Inflammatory macrophage treated with lipopolysaccharide for 1 hour (primary cell): Measurements from ENCODE around the gene RTP1.
"Not testable (repeated sequence)": the region's sequence is repeated elsewhere in the genome, so short reads cannot be mapped to it uniquely, and the experiment has no call there.

ENCODE experiments used
- DNase-seq, 2 donors: peaks; one replicate each; pipeline ENCODE4 v3.0.0-alpha.2; 2020 to 2022

RTP1 gene, protein sequence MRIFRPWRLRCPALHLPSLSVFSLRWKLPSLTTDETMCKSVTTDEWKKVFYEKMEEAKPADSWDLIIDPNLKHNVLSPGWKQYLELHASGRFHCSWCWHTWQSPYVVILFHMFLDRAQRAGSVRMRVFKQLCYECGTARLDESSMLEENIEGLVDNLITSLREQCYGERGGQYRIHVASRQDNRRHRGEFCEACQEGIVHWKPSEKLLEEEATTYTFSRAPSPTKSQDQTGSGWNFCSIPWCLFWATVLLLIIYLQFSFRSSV

DNA sequence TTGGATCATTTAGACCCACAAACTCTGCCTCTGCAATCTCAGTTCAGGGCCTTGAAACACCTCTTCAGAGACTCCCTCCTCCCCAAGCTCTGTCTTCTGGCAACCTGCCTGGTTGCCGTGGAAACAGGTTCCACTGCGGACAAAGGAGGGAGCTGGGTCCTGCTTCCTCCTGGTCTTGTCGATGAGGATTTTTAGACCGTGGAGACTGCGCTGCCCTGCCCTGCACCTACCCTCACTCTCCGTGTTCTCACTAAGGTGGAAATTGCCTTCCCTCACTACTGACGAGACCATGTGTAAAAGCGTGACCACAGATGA is at the start of gene RTP1:
TSS of gene RTP1 (plus strand) at position 152 of the 315 bp plus-strand sequence. CDS start at position 182, 30 bp downstream.
- no peak for DNase-seq

DNA sequence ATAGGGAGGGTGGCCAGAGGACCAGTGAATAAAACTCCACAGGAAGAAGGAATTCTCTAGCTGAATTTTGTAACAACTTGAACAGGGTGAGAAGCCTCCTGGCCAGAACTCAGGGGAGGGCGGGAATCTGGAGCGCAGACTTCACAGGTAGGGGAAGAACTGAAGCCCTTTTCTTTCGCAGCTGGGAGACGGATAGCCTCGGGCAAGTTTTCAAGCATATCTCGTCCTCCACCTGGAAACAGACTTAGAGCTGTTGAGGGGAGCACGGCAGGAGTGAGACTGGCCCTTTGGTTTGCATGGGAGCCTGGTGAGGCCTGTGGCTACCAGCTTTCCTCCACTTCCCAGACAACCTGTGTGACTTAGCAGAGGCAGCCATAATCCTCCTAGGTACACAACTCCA is 47.1 kb upstream of the RTP1 start:
- DNase-seq = no peak

DNA sequence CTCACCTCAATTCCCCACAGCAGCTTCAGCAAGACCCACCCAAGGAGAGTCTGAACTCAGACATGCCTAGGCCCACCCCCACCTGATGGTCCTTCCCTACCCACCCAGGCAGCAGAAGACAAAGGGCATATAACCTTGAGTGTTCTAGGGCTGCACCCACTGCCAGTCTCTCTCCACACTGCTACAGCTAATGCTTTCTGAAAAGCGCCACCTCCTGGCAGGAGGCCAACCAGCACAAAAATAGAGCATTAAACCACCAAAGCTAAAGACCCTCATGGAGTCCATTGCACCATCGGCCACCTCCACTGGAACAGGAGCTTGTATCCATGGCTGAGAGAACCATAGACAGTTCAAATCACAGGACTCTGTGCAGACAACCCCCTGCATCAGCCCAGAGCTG is 46.7 kb upstream of the RTP1 start:
- peak; percentile 26 to 51 for DNase-seq

DNA sequence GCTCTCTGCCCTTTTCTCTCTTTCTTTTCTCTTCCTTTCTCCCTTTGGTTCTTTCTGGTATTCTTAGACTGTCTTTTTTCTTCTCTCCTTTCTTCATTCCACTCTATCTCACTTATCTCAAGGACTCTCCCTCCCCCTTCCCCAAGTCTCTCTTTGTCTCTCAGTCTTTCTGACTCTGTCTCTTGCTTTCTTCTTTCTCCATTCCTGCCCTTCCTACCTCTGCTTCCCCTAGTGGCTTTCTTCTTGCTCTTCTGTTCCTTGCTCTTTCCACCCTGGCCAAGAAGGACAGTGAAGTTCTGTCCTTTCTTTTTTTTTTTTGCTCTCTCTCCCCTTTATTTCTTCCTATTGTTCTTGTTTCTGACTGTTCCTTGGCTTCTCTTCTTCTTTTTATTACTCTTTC is 35.7 kb upstream of the RTP1 start:
- no peak for DNase-seq

DNA sequence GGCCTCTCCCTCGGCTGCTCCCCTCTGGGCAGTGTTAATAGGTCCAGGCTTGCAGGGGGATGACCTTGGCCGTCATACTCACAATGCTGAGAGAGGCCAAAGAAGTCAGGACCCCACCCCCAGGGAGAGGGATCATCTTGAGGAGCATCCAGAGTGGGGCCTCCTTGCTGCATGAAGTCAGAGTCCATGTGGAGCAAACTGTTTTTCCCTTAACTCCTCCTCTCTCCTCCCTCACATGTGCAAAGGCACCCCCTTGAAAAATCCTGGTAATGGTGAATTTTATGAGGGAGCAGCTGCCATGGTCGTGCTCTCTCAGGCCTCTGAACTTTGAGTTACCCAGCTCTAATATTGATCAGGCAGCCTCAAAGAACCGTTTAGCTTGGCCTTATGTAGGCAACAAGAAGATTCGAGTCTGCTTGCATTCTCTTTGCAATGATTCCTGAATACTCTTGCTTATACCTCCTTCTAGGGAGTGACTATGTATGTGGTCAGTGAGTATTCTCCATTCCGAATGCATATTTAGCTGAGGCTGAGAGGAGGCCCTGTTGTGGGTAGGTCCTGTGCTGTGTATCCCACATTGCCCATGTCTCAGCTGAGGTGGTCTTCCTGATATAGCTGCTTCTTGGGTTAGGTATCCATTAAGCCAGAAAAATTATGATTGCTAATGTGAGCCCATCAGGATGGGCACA is 34.9 kb upstream of the RTP1 start:
- DNase-seq = no peak

DNA sequence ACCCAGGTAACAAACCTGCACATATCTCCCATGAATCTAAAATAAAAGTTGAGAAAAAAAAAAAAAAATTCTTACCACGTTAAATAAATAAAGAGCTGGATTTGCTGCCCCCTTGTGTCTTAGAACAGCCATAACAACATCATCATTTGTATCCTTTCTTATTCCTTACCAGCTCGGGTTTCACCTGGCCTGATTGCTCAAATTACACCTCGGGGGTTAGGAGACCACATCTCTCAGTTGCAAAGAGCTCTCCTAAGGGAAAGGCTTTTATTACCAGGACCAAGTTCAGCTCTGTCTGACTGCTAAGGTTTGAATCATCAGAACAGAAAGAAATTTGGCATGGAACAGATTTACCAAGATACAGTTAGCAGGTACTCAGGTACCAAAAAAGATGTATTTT is 32.1 kb upstream of the RTP1 start:
- peak; percentile 29 to 71 for DNase-seq

DNA sequence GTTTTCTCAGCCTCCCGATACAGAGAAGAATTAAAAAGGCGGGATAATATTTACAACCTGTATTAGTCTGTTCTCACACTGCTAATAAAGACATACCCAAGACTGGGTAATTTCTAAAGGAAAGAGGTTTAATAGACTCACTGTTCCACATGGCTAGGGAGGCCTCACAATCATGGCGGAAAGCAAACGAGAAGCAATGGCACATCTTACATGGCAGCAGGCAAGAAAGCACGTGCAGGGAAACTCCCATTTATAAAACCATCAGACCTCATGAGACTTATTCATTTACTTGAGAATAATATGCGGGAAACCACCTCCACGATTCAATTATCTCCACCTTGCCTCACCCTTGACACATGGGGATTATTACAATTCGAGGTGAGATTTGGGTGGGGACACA is 30.5 kb upstream of the RTP1 start:
- DNase-seq = no peak

DNA sequence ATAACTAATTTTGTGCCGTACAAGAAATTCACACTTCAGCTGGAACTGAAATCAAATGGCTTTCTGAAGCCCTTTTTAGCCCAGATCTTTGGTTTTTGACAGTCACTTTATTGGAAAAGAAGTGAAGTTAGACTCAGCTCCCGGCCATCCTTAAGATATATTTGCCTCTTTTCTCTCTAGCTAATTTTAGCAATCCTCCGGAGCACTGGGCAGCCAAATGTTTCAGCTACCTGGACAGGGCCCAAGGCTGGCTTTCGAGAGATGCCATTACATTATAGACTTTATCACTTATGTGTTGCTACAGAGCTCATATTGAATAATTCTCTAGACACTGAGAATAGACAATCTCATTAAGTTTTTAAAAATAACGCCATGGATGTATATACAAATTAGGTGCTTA is 29.5 kb upstream of the RTP1 start:
- no peak for DNase-seq

DNA sequence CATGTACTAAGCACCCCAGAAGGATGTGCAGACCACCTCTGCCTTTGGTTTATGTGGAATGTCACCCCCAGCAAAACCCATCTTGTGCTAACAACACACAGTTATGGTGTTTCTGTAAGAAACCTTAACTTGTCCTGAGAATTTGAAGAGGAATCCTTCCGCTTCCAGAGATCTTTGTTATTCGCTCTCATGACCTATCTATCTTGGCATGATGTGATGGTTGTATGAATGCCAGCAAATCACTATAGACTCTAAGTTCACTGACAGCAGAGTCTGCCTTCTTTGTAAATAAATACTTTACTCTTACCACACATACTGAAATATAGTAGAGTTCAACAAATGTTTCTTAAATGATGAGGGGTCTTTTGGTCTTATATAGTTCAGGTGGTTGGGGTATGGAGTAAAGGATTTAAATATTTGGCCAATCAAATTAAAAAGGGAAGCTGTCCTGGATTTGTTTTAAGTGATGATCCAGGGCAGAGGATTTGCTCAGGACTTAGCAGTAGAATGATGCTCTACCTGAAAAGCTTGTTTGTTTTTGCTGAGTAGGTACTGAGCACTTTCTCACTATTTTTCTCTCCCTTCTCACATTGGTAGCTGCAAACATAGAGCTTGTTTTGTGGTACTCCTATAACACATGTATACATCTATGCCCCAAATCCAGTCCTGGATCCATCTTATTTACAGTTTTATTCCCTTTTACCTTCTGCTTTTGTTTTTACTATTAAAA is 27.9 kb upstream of the RTP1 start:
- DNase-seq = no peak

DNA sequence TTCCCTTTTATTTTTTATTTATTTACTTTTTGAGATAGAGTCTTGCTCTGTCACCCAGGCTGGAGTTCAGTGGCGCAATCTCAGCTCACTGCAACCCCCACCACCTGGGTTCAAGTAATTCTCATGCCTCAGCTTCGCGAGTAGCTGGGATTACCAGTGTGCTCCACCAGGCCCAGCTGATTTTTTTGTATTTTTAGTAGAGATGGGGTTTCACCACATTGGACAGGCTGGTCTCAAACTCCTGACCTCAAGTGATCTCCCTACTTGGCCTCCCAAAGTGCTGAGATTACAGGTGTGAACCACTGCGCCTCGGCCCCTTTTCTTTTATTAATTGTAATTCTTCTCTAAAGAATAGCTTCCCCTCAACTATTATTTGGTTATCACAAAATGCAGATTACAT is 26.4 kb upstream of the RTP1 start:
- not testable (repeated sequence) for DNase-seq

DNA sequence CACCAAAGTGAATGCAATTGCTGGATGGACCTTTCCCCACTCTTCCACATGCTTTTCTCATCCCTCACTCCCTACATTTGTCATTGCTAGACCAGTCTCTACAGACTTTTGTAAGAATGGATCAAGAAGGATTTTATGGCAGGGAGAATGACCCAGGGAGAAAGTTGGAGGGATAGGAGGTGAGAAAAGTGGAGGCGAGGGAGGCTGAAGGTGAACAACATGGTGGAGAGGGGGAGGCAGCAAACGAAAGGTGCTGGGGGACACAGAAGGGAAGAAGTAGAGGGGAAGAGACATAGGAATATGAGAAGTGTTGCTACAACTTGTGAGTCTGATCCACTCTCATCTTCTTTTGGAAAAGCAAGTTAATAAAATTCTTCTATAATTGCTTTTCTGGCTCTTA is 24.4 kb upstream of the RTP1 start:
- no peak for DNase-seq

DNA sequence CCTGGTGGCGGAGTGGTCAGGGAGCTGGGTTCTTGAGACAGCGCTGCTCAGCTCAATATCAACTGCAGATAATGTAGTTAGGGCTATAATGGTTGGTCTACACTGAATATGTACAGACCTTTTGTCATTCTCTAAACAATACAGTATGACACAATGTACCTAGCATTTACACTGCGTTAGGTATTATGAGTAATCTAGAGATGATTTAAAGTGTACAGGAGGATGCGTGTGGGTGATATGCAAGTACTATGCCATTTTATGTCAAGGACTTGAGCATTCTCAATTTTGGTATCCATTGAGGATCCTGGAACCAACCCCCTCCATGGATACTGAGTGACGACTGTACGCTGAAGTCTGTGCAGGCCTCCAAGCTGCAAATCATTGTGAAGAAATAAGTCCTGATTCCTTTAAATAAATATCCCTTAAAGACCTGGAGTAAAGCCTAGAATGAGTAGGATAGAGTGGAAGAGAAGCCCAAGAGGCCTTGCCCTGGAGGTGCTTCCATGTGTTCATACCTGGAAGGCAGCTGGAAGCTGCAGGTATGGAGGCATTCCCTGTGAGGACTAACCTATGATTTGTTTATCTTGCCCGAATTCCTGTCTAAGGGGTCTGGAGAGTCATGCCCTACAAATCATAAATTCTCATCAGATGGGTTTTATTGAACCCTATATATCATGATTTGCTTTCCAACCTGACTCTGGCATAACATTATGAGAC is 15.7 kb upstream of the RTP1 start:
- no peak for DNase-seq

DNA sequence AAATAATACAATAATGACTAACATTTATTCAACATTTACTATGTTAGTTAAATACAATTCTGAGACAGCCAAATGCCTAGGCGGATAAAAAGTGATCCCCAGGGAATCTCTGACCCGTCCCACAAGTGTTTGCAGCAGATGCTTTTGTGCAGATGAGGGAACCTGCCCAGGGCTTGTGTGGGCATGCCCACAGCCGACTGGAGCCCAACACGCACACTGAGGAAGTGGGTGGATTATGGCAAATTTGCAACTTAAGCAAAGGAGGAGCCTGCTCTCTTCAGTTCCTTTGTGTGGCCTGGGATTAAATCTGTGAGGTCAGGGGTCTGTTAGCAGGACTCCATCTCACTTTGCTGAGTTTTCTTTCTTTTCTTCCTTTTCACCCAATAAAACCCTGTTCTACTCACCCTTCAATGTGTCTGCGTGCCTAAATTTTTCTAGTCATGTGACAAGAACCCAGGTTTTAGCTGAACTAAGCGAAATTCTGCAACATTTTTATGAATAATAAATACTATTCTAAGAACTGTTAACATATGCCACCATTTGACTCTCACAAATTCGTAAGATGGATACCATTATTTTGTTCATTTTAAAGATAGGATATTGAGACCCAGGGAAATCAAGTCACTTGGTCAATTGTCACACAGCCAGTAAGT is 13.9 kb upstream of the RTP1 start:
- peak in 1 of 2 donors; percentile 13 for DNase-seq

DNA sequence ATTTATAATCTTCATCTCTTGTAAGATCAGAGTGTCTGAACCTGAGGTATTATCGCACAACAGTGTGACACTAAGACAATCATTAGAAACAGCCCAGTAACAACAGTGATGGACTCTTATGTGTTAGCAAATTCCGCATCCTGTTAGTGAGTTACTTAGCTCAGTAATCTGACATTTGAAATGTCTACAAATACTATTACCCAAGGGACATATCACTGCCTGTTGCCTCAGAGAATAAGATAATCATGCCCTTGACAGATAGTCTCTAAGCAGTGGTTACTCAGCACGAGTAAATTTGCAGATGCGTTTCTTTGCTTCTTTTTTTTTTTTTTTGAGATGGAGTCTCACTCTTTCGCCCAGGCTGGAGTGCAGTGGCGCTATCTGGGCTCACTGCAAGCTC is 13.4 kb upstream of the RTP1 start:
- DNase-seq = no peak

DNA sequence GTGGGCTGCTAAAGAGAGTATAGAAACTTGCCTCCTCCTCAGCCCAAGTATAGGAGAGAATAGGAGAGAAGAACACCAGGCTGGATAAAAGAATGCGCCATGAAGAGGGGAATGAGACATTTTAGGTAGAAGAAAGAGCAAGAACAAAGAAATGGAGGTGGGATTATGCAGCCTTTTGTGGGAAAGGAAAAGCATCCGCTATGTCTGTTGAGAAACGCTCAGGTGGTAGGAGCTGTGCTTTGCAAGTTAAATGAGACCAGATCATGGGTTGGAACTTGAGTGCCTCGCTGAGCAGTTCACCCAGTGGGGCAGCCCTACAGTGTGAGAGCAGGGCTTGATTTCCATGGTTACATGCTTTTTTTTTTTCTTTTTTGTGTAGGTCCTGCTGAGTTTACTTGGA is 11.5 kb upstream of the RTP1 start:
- no peak for DNase-seq

DNA sequence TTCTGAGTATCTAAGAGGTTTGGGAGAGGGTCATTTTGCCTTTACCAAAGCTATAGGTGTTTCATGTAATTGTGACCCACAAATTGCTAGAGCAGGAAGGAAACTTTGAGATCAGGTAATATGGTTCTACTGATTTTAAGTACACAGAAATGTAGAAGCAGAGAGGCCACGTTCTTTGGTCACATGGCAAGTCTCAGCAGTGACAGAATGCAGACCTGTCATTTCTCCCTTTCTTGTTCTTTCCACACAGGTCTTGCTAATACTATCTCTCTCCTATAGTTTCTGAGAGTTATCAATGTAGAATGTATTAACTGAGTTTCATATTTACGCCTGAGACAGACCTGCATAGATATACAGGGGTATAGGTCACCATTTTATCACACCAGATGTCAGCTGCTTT is 10.9 kb upstream of the RTP1 start:
- no peak for DNase-seq

DNA sequence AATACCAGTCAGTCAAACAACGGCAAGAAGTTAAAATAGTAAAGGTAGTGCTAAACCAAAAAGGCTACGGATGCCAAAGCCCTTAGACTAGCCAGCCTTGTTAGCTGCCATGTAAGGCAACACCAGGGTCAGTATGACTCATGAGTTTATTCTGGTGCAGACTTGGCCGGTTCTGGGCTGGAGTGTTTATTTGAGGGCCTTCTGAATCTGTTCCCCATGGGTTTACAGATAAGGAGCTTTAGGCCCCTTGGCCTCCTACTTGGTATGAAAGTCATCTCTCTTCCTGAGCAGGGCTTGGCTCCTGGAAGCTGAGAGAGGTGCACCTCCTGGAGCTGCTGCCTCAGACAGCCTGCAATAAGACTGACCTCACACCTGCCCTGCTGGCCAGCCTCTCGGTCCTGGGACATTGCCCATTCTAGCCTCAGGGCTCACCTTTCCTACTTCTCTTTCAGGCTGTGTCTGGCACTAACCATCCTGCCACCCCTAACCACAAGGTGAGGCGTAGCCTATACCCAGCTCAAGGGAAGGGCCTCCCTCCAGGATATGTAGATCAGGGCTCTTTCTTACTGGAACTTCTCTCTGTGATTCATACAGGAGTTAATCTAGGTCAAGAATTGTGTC is 10.4 kb upstream of the RTP1 start:
- DNase-seq = no peak

DNA sequence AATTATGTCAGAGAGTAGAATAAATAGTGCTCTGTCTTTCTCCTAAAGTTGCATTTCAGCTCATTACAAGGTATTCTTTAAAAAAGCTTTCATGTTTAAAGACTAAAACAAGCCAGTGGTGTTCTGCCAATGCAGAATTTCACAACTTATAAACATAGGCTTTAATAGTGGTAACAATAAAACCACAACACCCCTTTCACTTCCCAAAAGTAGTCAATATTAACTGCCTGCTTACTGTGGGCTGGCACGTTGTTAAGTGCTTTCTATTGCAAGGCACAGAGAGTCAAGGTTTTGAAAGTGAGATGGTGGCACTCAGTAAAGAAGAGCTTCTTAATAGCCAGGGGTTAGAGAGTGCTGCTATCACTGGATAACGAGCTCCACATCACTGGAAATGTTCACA is 8.4 kb upstream of the RTP1 start:
- DNase-seq = peak; percentile 4 to 28

DNA sequence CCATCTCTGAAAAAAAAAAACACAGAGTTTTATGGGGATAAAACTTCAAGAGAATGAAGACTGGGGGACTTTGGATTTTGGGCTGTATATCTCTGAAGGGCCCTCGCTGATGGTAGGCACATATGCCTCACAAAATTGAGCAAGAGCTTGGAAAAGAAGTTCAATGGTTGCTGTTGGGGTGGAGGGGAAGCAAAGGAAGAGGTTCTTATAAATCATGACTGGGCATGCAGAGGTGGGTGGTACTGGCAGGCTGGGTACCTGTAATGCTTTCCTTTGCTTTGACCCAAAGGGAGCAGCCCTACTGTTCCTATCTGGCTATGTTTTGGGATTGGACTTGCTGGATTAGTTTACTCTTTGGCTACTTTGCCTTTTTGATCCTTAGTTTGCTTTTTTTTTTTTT is 6.0 kb upstream of the RTP1 start:
- no peak for DNase-seq

DNA sequence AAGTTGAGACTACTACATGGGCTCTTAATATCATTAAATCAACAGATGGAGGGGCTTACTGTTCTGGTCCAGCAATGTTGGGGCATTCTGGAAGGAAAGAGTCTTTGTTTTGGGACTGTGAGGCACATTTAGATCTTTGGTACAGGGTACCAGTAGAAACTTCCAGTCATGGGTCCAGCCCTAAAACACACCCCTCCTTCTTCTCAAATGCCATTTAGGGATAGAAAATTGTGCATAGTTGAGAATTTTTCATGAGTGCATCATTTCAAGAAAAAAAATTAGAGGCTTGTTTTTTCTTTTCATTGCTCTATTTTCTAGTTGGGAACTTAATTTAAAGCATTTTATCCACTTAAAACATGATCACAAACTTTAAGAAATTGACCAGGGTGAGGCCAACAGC is 4.1 kb upstream of the RTP1 start:
- DNase-seq = no peak

DNA sequence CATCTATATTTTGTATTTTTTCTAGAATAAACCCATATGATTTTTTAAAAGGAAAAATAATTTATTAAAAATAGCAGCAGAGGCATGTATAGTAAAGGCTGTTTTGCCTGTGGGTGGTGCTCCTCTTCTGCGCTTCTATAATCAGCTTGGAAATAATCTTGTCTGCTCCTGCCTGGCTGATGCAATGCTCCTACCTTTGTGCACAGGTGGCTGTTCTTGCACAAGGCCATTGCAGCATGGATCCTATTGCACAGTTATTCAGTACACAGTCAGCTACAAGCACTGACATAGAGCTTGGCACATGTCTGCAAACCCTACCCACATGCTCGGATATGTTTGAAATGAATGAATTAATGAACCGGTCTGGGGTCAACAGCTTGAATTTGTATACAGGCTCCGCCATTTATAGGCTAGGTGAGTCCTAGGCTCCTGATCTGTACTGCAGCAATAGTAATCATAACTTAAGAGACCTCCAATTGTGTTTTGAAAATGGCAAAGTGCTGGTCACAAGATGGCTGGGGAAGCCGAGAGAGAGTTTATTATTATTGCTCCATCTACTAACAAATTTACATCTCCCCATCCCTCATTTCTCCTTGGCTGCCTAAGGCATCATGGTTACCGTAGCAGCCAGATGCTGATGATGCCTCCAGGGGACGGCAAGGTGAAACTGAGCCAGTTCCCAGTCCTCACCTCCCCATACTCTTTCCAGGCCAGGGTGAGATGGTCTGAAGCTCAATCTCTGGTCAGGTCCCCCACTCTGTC is 532 bp upstream of the RTP1 start:
- DNase-seq = no peak

DNA sequence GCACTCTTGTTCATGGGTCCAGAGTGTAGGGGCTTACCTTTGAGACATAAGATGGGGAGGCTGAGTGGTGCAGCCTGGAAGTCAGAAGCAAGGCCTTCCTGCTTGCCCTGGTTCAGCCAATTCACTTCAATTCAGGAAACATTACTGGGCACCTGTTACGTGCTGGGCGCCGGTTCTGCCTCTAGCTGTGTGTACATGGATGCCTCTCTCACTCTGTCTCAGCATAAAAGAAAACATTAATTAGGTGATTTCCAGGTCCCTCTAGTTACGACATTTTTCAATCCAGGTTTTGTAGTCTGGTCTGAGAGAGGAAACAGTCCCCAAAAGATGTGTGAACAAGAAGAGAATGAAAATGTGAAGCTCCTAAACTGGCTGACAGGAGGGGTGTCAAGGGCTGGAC is 1.2 kb downstream of the RTP1 start:
- DNase-seq = no peak
